GM12875 (cell line): ENCODE measurements around the gene PLAC9.

ENCODE experiments used
- H3K4me3 ChIP-seq: one replicate; pipeline ENCODE4 v1.5.1; 2011; ENCODE audit warnings: low read depth, low read length, control low read depth
- CTCF ChIP-seq: IDR thresholded peaks from 2 replicates; pipeline ENCODE4 v1.5.1; 2011; ENCODE audit warnings: low read depth, mild to moderate bottlenecking, control low read depth, inconsistent platforms, low read length, moderate library complexity, borderline replicate concordance; ENCODE audit not compliant: insufficient read depth

The PLAC9 gene

GRCh38 chr10:80168679-80169380, 36.3 kb downstream of the PLAC9 start:
- TF ChIP-seq CTCF: peak; percentile 73
- H3K4me3 ChIP-seq: no peak overlapping the region

- no peak for TF ChIP-seq CTCF
- no peak overlapping the region for H3K4me3 ChIP-seq
Measured at GRCh38 chr10:80170026-80170425, 37.5 kb downstream of the PLAC9 start.

- TF ChIP-seq CTCF: no peak
- H3K4me3 ChIP-seq: no peak overlapping the region
Measured at GRCh38 chr10:80170641-80171040, 38.1 kb downstream of the PLAC9 start.

GRCh38 chr10:80171248-80171660, 38.7 kb downstream of the PLAC9 start:
- TF ChIP-seq CTCF: no peak
- no peak overlapping the region for H3K4me3 ChIP-seq

GRCh38 chr10:80172896-80173295, 40.4 kb downstream of the PLAC9 start:
- H3K4me3 ChIP-seq: no peak overlapping the region
- TF ChIP-seq CTCF: no peak

- no peak overlapping the region for H3K4me3 ChIP-seq
- no peak for TF ChIP-seq CTCF
Measured at GRCh38 chr10:80173466-80173865, 40.9 kb downstream of the PLAC9 start.

GRCh38 chr10:80174641-80175395, 42.3 kb downstream of the PLAC9 start:
- no peak overlapping the region for H3K4me3 ChIP-seq
- no peak for TF ChIP-seq CTCF
